ENCODE results near the gene LLGL1.
A peak's percentile ranks its signal among the peaks of the same experiment; 100 is the strongest.
"Not testable (repeated sequence)": the region's sequence is repeated elsewhere in the genome, so short reads cannot be mapped to it uniquely, and the experiment has no call there.

Gene LLGL1

DNA sequence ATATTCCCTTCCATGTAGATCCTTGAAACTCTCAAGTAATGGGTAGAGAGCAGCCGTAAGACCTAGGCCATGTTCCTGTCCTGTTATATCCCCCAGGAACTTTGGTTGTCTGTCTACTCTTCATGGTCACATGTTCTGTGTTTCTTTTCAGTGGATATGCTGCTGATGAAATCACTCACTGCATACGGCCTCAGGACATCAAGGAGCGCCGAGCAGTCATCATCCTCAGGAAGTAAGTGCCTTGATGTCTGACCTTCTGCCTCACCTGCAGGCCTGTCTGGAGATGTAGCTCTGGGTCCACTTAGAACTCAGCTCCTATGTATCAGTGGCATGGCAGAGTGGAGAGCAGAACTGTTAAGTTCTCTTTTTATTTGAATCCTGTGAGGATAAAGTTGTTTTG lies 30.6 kb upstream of the LLGL1 start:
- DNase-seq, result no peak

DNA sequence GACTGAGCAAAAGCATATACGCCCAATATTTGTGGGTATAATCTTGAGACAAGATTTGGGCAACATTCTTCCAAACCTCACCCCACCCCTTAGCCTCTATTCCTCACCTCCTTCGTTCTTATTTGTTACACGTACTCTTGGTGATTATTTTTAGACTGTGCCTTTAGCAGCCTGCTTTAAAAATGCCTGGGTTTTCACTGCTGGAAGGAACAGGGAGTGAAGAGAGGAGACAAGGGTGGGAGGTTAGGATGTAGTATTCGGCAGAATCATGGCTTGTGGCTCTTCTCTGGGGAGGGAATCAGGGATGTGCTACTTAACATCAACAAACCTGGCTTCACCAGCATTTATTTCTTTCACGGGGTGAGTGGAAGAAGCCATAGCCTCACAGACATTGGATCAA lies 30.2 kb upstream of the LLGL1 start:
- DNase-seq, result no peak

DNA sequence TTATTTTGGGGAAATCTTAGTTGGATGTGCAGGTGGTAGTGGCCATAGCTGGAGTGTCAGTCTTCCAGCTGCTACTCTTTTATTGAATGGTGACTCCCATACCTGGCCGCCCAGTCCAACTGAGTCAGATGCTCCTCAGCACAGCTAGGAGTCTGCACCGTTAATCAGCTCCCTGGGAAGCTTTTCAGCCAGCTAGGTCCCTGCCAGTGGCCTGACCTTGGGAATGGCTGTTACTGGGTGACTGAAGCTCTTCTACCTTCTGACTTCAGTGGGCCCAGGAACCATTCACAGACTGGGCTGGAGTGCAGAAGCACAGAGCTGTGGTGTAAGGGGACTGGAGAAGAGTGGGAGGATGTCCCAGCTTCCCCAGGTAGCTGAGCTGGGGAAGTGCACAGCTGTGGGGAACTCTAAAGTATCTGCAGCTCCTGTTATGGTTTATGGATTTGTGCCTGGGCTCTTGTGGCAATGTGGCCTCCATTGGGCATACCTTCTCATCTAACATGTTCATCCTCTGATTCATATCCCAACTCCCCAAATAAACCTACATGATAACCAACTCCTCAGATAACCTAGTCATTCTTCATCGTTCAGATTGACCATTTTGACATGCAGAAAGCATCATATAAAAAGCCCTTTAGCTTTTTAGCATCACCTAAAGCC lies 27.8 kb upstream of the LLGL1 start:
- no peak for DNase-seq

GRCh38 chr17:18198530-18198929 lies 26.9 kb upstream of the LLGL1 start:
- no peak for DNase-seq

DNA sequence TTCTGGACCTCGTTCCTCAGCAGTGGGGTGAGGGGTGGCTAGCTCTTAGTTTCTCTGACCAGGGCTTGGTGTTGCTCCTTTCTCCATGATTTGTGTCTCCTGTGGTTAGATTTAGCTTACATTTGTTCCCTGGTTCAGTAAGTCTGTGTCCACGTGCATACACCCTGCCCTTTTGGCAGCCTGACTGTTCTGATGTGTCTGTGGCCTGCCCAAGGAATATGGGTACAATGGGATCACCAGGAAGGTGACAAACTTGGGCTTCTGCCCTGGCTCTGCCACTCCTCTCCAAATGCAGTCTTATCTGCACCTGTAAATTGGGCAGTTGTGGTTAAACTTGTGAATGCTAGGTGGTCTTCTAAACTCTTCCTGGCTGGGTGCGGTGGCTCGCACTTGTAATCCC lies 24.3 kb upstream of the LLGL1 start:
- no peak for DNase-seq

- no peak for DNase-seq
Measured at GRCh38 chr17:18203308-18203707, 22.1 kb upstream of the LLGL1 start.

DNA sequence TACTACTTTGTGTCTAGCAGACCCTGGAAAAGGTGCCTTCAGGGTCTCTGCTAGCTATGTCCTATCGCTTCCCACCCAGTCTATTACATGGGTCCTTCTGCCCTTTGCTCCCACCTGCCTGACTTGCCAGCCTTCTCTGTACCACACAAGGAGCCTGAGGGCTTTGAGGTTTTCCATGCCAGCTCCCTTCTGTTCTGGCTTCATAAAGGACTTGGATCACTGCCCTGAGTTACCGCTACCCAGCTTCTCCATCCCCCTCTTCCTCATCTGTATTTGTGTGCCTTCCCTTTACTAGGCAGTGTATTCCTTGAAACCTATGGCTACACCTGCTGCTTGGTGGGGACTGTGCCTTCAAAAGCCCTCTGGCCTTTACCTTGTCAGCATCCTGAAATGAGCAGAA lies 19.6 kb upstream of the LLGL1 start:
- DNase-seq, result no peak

DNA sequence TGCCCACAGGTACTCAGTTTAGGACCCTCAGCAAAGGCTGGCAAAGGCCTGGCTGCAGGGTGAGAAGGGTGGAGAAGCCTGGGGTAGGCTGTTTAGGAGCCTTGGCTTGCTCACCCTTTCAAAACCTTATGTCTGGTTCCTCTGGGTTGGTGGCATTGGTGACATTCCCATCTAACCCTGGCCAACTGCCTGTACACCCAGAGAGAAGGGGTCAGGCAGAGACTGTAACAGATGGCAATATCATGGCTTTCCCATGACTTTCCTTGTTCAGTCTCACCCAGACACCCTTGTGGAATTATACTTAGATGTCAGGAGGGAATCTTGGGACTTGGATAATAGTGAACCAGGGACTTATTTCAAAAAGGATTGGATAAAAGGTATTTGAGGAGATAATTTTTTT lies 18.5 kb upstream of the LLGL1 start:
- no peak for DNase-seq

- no peak for DNase-seq
Measured at GRCh38 chr17:18208092-18208491, 17.3 kb upstream of the LLGL1 start.

- no peak for DNase-seq
Measured at GRCh38 chr17:18213666-18214270, 11.7 kb upstream of the LLGL1 start.

DNA sequence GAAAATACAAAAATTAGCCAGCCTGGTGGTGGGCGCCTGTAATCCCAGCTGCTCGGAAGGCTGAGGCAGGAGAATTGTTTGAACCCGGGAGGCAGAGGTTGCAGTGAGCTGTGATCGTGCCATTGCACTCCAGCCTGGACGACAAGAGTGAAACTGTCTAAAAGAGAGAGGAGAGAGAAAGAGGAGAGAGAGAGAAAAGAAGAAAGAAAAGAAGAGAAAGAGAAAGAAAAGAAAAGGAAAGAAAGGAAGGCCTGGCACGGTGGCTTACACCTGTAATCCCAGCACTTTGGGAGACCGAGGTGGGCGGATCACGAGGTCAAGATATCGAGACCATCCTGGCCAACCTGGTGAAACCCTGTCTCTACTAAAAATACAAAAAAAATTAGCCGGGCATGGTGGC lies 8.5 kb upstream of the LLGL1 start:
- not testable (repeated sequence) for DNase-seq

DNA sequence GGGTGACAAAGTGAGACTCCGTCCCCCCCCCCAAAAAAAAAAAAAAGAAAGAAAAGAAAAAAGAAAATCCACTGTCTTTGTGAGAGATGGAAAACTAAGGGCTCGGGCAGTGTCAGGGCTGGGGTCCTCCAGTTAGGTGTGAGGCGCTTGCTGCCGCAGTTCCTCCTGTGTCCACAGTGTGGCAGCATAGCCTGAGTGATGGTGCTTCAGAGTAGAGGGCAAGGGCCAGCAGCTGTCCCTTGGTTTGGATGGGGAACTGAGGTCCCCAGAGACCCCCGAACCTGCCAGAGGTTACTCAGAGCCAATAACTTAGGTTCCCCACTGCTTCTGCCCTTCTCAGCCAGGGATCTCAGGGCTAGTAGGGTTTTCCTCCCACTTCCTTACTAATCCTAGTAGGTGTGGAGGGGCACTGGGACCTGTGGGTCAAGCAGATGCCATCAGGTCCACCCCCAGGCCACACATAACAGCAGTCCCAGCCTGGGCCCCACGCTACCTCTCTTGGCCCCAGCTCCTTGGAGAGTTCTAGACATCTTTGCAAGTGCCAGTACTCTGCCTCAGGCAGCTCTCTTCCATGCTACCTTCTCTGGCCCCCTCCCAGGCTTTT lies 7.9 kb upstream of the LLGL1 start:
- DNase-seq, result peak; percentile 58

- no peak for DNase-seq
Measured at GRCh38 chr17:18218756-18219415, 6.5 kb upstream of the LLGL1 start.

DNA sequence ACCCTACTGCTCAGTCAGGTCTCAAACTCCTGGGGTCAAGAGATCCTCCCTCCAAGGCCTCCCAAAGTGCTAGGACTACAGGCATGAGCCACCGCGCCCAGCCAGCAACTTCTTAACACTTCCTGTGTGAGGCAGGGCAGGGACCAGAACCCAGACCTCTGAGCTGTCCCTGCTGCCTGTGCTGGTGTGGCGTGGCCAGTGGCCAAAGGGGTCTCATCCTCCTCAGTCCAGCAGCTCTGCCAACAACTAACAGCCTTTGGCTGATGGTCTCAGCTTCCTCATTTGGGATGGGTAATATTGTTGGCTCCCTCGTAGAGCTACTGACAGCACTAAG lies 1.4 kb upstream of the LLGL1 start:
- no peak for DNase-seq

- peak; percentile 74 for DNase-seq
Measured at GRCh38 chr17:18224387-18225120, 881 bp upstream of the LLGL1 start.

- no peak for DNase-seq
Measured at GRCh38 chr17:18225642-18226283, 328 bp downstream of the LLGL1 start.

DNA sequence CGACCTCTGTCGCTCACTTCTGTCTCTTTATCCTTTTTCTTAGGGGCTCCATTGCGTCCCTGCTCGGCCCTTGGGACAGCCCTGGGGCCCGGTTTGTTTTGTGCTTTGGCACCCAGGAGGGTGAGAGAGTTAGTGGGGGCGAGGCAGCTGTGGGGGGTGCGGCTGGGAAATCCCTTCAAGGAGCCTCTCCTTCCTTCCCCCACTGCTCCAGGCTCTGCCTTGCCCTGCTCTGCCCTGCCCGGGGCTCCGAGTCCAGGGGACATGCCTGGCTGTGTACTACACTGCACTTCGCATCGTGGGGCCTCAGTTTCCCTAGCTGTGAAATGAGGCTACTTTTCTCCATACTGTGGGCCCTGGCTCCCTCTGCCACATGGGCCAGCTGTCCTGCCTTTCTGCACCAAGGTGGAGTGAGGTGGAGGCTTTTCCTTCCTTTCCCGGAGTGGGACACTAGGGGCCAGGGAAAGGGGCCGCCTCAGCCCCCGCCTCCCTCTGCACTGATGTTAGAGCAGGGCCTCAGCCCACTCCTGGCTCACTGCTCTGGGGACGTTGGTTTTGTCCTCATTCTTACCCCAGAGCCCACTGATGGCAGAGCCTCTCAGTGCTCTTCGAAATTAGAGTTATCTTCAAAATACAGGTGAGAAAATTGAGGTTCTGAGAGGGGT lies 980 bp downstream of the LLGL1 start:
- no peak for DNase-seq

GRCh38 chr17:18227635-18228034 lies 2.2 kb downstream of the LLGL1 start:
- DNase-seq, result no peak

- DNase-seq, result no peak
Measured at GRCh38 chr17:18228176-18228682, 2.8 kb downstream of the LLGL1 start.

DNA sequence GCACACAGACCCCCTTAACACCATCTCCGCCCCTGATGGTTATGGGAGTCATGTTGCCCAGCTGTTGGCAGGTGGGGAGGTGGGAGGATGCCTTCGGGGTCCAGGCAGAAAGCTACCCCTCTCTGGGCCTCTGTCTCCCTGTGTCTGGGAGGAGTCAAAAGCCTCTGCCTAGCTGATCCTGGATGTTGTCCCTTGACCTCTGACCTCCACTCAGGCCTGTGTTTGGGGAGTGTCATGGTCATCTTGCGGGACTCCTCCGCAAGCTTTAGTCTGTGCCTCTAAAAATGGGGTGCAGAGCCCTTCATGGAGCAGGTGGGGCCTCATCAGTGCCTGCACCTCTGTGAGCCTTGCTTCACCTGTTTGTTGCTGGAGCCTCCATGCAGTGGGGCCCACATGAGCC lies 3.8 kb downstream of the LLGL1 start:
- DNase-seq, result no peak

DNA sequence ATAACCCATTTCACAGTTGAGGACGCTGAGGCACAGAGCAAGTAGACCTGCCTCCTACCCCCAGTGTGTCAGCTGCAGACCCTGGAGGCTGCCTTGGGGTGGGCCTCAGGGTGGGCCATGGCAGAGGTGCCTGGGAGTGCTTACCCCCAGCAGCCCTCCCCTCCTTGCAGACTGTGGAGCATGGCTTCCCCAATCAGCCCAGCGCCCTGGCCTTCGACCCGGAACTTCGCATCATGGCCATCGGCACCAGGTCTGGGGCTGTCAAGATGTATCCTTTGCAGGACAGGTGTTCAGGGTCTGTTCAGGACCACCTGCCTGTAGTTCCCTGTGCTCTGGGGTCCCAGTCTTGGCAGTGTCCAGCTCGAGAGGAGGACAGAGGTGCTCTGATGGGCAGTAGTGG lies 4.3 kb downstream of the LLGL1 start:
- no peak for DNase-seq

All from fibroblast of skin of scalp (primary cell).